Measurements from ENCODE around the gene STKLD1.
"Not testable (repeated sequence)": the region's sequence is repeated elsewhere in the genome, so short reads cannot be mapped to it uniquely, and the experiment has no call there.

The STKLD1 gene

GRCh38 chr9:133386338-133386737, 10.2 kb downstream of the STKLD1 start:
- no peak for DNase-seq (ENCODE audit: low read depth in 2 of 2)

GRCh38 chr9:133387680-133388079, 11.5 kb downstream of the STKLD1 start:
- no peak for DNase-seq (ENCODE audit: low read depth in 2 of 2)

GRCh38 chr9:133389025-133389557, 12.9 kb downstream of the STKLD1 start:
- no peak for DNase-seq (ENCODE audit: low read depth in 2 of 2)

GRCh38 chr9:133389562-133389961, 13.4 kb downstream of the STKLD1 start:
- DNase-seq (ENCODE audit: low read depth in 2 of 2), result no peak

GRCh38 chr9:133390713-133391112, 14.5 kb downstream of the STKLD1 start:
- no peak for DNase-seq (ENCODE audit: low read depth in 2 of 2)

GRCh38 chr9:133391449-133391848, 15.3 kb downstream of the STKLD1 start:
- not testable (repeated sequence) for DNase-seq (ENCODE audit: low read depth in 2 of 2)

- not testable (repeated sequence) for DNase-seq (ENCODE audit: low read depth in 2 of 2)
Measured at GRCh38 chr9:133392308-133392707, 16.1 kb downstream of the STKLD1 start.

GRCh38 chr9:133393399-133393798, 17.2 kb downstream of the STKLD1 start:
- no peak for DNase-seq (ENCODE audit: low read depth in 2 of 2)

GRCh38 chr9:133394687-133395271, 18.6 kb downstream of the STKLD1 start:
- no peak for DNase-seq (ENCODE audit: low read depth in 2 of 2)

- no peak for DNase-seq (ENCODE audit: low read depth in 2 of 2)
Measured at GRCh38 chr9:133396952-133397351, 20.8 kb downstream of the STKLD1 start.

GRCh38 chr9:133397370-133397769, 21.2 kb downstream of the STKLD1 start:
- no peak for DNase-seq (ENCODE audit: low read depth in 2 of 2)

- no peak for DNase-seq (ENCODE audit: low read depth in 2 of 2)
Measured at GRCh38 chr9:133397895-133398294, 21.7 kb downstream of the STKLD1 start.

GRCh38 chr9:133400292-133400691, 24.1 kb downstream of the STKLD1 start:
- DNase-seq (ENCODE audit: low read depth in 2 of 2), result no peak

- no peak for DNase-seq (ENCODE audit: low read depth in 2 of 2)
Measured at GRCh38 chr9:133401588-133401987, 25.4 kb downstream of the STKLD1 start.

GRCh38 chr9:133402689-133403088, 26.5 kb downstream of the STKLD1 start:
- no peak for DNase-seq (ENCODE audit: low read depth in 2 of 2)

GRCh38 chr9:133403766-133404453, 27.7 kb downstream of the STKLD1 start:
- DNase-seq (ENCODE audit: low read depth in 2 of 2), result peak; percentile 11 to 25

- no peak for DNase-seq (ENCODE audit: low read depth in 2 of 2)
Measured at GRCh38 chr9:133404454-133405002, 28.4 kb downstream of the STKLD1 start.

GRCh38 chr9:133405508-133406438, 29.6 kb downstream of the STKLD1 start:
- no peak for DNase-seq (ENCODE audit: low read depth in 2 of 2)

GRCh38 chr9:133406480-133407307, 30.5 kb downstream of the STKLD1 start:
- DNase-seq (ENCODE audit: low read depth in 2 of 2), result peak; percentile 64 to 67

GRCh38 chr9:133408042-133408441, 31.9 kb downstream of the STKLD1 start:
- DNase-seq (ENCODE audit: low read depth in 2 of 2), result no peak

- no peak for DNase-seq (ENCODE audit: low read depth in 2 of 2)
Measured at GRCh38 chr9:133415170-133415569, 39.0 kb downstream of the STKLD1 start.

Data from activated CD8-positive, alpha-beta memory T cell treated with anti-CD3 and anti-CD28 coated beads for 4 hours (primary cell).